Keratinocyte (primary cell): ENCODE data around the gene MGAT5B.

ENCODE experiments used
- EZH2 ChIP-seq: IDR thresholded peaks from one replicate; pipeline ENCODE4 v1.6.1; 2012; ENCODE audit warnings: inconsistent platforms, mild to moderate bottlenecking, low read length, moderate library complexity
- TF ChIP-seq, protein P1 (sequence below), 3 experiments: IDR thresholded peaks in 1 of 3; conservative IDR thresholded peaks in 1 of 3; optimal IDR thresholded peaks in 1 of 3; 2 replicates in 2 of 3; 3 replicates in 1 of 3; pipeline versions ENCODE3 to v1.5.1; 2011; ENCODE audit warnings: low read length in 3 of 3, mild to moderate bottlenecking in 3 of 3, moderate library complexity in 2 of 3, control low read depth in 1 of 3, inconsistent platforms in 1 of 3; ENCODE audit not compliant: insufficient read depth in 2 of 3; ENCODE audit errors: extremely low read depth in 1 of 3

DNA sequence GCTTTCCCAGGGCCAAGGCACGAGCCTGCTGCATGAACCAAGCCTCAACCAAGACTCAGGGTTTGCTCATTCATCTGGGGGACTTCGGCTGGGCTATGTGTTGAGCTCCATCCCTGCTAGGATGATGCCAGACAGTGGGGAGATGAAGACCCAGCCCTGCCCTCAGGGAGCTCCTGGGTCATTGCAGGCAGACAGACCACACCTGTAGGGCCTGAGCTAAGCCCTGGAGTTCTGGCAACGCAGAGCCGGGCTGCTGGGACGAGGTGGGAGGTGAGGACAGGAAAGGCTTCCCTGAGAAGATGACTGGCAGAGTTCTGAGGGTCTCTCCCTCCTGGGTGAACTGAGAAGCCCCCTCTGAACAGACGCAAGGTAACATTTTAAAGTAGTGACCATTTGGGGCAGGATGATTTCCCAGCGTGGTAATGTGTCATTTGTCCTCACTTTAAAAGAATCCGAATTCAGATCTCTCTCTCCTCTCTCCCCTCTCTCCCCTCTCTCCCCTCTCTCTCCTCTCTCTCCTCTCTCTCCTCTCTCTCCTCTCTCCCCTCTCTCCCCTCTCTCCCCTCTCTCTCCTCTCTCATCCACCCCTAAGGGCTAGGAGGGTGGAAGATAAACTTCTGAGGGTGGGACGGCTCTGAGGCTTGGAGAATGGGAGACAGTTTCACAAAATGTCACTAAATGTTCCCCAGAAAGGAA, 98.4 kb downstream of the MGAT5B start:
- no peak for TF ChIP-seq EZH2
- TF ChIP-seq, protein P1, sequence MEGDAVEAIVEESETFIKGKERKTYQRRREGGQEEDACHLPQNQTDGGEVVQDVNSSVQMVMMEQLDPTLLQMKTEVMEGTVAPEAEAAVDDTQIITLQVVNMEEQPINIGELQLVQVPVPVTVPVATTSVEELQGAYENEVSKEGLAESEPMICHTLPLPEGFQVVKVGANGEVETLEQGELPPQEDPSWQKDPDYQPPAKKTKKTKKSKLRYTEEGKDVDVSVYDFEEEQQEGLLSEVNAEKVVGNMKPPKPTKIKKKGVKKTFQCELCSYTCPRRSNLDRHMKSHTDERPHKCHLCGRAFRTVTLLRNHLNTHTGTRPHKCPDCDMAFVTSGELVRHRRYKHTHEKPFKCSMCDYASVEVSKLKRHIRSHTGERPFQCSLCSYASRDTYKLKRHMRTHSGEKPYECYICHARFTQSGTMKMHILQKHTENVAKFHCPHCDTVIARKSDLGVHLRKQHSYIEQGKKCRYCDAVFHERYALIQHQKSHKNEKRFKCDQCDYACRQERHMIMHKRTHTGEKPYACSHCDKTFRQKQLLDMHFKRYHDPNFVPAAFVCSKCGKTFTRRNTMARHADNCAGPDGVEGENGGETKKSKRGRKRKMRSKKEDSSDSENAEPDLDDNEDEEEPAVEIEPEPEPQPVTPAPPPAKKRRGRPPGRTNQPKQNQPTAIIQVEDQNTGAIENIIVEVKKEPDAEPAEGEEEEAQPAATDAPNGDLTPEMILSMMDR (optimal IDR thresholded peaks at IDR 0.05 in 1 of 3, IDR thresholded peaks at IDR 0.05 in 1 of 3, conservative IDR thresholded peaks at IDR 0.05 in 1 of 3; ENCODE audit: extremely low read depth in 1 of 3, insufficient read depth in 2 of 3, low read length in 3 of 3) = no peak
